Measurements from ENCODE around the gene KDR. TPM values are rescaled to one million over a fixed set of nuclear protein-coding genes. Genes with fewer than 3 reads are reported as not detected.

KDR gene
- total RNA-seq, 1 donor from 2014 or later: 924 TPM

DNA sequence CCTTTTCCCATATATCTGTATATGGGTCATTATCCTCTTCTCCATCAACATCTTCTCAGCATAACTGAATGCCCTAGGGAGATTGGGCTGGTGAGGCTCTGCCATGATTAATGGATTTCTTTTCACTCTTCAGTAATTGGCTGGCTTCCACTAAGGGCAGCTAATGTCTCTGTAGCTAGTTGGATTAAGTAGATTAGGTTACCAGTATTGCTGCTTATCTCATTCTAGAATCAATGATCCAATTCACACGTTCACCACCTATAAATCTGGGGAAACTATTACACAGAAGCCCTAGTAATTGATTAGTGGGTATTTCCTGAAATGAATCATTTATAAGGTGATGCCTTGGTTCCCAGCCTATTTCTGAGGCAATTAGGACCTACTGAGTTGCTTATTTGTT, 94.8 kb downstream of the KDR start:
- H3K27me3 Mint-ChIP-seq (ENCODE audit: unreplicated experiment): no peaks in the 10 kb centered on the region
- H3K4me3 Mint-ChIP-seq (ENCODE audit: unreplicated experiment): no peak overlapping the region
- no peaks in the 10 kb centered on the region for H3K36me3 Mint-ChIP-seq (ENCODE audit: low read depth, unreplicated experiment)
- TF ChIP-seq, protein P1, sequence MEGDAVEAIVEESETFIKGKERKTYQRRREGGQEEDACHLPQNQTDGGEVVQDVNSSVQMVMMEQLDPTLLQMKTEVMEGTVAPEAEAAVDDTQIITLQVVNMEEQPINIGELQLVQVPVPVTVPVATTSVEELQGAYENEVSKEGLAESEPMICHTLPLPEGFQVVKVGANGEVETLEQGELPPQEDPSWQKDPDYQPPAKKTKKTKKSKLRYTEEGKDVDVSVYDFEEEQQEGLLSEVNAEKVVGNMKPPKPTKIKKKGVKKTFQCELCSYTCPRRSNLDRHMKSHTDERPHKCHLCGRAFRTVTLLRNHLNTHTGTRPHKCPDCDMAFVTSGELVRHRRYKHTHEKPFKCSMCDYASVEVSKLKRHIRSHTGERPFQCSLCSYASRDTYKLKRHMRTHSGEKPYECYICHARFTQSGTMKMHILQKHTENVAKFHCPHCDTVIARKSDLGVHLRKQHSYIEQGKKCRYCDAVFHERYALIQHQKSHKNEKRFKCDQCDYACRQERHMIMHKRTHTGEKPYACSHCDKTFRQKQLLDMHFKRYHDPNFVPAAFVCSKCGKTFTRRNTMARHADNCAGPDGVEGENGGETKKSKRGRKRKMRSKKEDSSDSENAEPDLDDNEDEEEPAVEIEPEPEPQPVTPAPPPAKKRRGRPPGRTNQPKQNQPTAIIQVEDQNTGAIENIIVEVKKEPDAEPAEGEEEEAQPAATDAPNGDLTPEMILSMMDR (IDR thresholded peaks at IDR 0.05; ENCODE audit: unreplicated experiment): no peak
- no peaks in the 10 kb centered on the region for H3K9me3 Mint-ChIP-seq (ENCODE audit: unreplicated experiment)
- no peak for DNase-seq (ENCODE audit: low spot score)
- peak overlapping the region; percentile 42 for H3K27ac Mint-ChIP-seq (ENCODE audit: unreplicated experiment)
- H3K4me1 Mint-ChIP-seq (ENCODE audit: unreplicated experiment): peaks cover 32% of the 10 kb centered on the region

DNA sequence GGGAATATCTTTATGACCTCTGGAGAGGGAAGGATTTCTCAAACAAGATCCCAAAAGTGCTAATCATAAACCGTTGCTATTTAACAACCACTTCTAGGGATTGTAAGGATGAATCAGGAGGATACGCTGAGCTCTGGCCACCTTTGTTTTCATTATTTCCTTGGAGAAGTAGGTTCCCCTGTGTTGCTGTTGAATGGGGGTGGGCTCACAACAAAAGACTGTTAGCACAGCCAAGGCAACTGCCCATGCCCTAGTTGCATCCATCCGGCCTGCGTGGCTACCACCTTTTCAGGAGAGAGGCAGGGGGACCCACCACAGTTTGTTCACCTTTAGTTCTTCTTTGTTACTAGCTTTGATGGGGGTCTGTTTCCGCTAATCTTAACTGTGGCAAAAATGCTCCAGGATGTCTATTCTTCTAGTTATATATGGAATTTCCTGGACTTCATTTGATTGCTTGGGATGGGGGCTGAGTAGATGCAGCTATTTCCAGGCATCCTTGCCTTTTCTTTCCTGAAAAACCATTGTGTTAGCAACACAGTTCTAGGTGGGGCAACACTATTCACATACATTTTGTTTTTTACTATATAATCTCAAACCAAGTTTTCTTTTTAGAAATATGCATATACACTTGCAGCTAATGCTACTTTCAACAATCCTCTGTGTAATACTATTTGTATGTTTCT, 95.4 kb downstream of the KDR start:
- Mint-ChIP-seq H3K9me3 (ENCODE audit: unreplicated experiment) (no peaks in the 10 kb centered on the region), H3K4me3 (ENCODE audit: unreplicated experiment) (peak overlapping the region; percentile 15), H3K4me1 (ENCODE audit: unreplicated experiment) (peaks cover 32% of the 10 kb centered on the region), H3K27ac (ENCODE audit: unreplicated experiment) (peak overlapping the region; percentile 95), H3K36me3 (ENCODE audit: low read depth, unreplicated experiment) (no peaks in the 10 kb centered on the region), H3K27me3 (ENCODE audit: unreplicated experiment) (no peaks in the 10 kb centered on the region)
- TF ChIP-seq, protein P1 (IDR thresholded peaks at IDR 0.05; ENCODE audit: unreplicated experiment): no peak
- peak; percentile 13 for DNase-seq (ENCODE audit: low spot score)

DNA sequence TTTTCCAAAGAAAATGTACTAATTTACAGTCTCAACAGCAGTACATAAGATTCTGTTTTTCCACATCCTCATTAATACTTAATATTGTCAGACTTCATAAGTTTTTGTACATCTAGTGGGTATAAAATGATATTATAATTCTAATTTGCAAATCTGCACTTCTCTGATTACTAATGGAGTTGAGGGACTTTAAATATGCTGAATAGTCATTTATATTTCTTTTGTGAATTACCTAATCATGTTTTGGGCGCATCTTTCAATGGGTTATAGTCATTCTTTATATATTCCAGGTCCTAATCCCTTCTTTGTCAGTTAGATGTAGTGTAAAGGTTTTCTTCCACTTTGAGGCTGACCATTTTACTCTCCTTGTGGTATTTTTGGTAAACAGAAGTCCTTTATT, 96.1 kb downstream of the KDR start:
- Mint-ChIP-seq H3K36me3 (ENCODE audit: low read depth, unreplicated experiment) (no peaks in the 10 kb centered on the region), H3K27me3 (ENCODE audit: unreplicated experiment) (no peaks in the 10 kb centered on the region), H3K4me3 (ENCODE audit: unreplicated experiment) (no peak overlapping the region), H3K27ac (ENCODE audit: unreplicated experiment) (peak overlapping the region; percentile 95), H3K9me3 (ENCODE audit: unreplicated experiment) (no peaks in the 10 kb centered on the region), H3K4me1 (ENCODE audit: unreplicated experiment) (peaks cover 32% of the 10 kb centered on the region)
- no peak for DNase-seq (ENCODE audit: low spot score)
- TF ChIP-seq, protein P1 (IDR thresholded peaks at IDR 0.05; ENCODE audit: unreplicated experiment): no peak

Other genes starting within 250 kb of the KDR start
- 74.2 TPM for gene SRD5A3, start 220.6 kb upstream of the KDR start, total RNA-seq (ENCODE audit: unreplicated experiment)

All from endothelial cell (in vitro differentiated cells).